ENCODE results near the gene PRR16.

The PRR16 gene

DNA sequence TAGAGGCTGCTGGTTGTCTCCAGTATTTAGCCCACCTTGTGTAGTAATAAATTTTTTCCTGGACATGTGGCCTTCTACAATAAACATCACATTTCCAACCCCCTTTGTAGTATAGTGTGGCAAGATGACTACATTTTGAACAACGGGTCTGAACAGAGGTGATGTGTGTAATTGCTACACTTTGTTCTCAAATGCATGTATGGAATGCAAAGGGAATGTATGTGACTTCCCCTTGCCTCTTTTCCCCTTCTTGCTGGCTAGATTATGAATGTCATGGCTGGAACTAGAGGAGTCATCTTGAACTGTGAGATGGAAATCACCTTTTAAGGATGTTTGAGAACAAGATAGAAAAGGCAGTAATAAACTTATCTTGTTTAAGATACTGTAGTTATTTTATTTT lies 54.5 kb downstream of the PRR16 start:
- no peak for DNase-seq

DNA sequence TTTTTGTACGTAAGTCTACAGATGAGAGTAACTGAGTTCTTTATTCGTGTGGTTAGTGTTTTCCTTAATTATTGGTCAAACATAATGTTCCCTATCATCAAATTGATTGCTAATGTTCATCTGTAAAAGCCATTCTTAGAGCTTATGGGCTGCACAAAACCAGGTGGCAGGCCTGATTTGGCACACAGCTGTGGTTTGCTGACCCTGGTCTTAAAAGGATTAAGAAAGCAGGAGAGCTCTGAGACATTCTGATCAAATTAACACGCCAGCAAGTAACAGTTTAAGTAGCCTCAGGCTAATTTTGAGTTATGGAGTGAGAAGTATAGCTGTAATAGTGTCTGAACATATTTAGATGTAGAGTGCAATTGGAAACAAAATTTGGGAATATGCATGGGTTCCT lies 63.2 kb downstream of the PRR16 start:
- no peak for DNase-seq

DNA sequence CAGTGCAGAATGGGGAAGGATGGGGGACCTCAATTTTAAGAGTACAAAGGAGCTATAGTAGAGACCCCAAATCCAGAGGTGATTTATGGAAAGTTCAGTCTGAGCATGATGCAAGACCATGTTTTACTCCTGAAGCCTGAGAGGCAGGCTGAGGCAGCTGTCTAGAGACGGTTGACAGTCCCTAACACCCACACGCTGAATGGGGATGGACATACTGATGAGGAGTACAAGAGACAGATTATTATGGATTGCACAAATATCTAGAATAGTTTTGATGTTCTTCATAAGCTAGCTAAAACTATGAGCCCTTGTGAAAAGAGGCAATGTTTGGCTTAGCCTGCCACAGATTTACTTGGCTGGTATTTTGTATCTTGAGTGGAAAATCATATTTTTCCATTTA lies 64.5 kb downstream of the PRR16 start:
- no peak for DNase-seq

- no peak for DNase-seq
Measured at GRCh38 chr5:120529386-120529785, 65.3 kb downstream of the PRR16 start.

GRCh38 chr5:120531215-120531614 lies 67.1 kb downstream of the PRR16 start:
- no peak for DNase-seq

DNA sequence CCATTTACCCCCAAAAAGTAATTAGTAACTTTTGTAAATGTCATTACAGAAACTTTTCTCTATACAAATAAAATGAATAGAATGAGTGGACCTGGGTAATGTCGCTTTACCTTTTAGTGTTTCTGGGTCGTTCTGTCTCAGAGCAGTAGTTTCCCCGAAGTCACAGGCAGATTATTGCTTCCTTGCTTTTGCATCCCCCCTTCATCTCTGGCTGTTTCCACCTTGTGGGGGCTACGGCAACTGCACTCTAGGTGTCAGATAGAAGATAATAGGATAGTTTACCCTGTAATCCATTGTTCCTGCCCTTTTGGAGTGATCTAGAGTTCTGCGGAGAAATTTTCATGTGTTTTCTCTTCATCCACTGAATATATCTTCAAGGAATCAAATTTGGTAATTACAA lies 68.7 kb downstream of the PRR16 start:
- no peak for DNase-seq

GRCh38 chr5:120533581-120533980 lies 69.5 kb downstream of the PRR16 start:
- no peak for DNase-seq

DNA sequence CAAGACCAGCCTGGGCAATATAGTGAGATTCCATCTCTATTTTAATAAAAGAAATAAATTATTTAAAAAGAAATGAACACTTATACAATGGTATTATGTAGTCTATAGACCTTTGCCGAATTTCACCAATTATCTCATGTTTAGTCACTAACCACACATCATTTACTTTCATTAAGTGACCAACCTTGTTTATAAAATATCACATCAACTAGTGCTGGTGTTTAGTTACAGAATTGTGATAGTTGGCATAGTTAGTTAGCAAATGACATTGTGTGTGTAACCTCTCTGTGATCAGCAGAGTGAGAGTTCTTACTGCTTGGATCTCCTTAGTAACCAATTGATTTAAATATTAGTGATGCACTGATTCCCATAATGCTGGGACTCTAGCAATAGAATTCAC lies 71.8 kb downstream of the PRR16 start:
- no peak for DNase-seq

- DNase-seq: no peak
Measured at GRCh38 chr5:120538149-120538548, 74.0 kb downstream of the PRR16 start.

DNA sequence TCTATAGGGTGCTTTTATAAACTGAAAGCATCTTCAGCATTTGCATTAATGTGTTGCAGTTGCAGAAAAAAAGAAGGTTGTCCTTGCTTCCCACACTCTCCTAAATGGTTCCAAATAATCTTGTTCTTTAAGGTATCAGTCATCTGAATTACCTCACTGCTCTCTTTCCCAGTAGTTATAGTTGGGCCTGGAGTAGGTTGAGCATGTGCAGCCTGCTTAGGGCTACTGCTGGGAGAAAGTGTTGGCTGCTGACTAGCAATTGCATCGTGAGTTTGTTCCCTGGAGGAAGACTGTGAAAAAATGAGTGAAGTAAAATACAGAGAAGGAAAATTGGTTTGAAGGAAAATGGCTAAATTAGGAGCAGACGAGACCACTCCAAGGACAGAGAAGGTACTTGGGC lies 74.5 kb downstream of the PRR16 start:
- DNase-seq: no peak

DNA sequence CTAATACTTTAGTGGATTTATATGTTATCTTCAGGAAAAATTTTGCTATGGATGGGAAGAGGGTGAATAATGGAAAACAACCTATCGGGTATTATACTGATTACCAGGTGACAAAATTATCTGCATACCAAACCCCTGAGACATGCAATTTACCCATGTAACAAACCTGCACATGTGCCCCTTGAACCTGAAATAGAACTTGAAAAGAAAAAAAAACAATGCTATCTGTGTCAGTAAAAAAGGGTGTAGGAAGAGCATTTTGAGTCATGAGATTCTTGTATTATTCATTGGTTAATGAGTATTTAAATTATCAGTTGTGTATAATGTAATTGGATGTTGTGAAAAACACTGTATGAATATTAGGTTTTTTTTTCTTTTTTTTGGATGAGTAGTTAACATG lies 75.4 kb downstream of the PRR16 start:
- DNase-seq: no peak

- DNase-seq: no peak
Measured at GRCh38 chr5:120540097-120540496, 76.0 kb downstream of the PRR16 start.

- no peak for DNase-seq
Measured at GRCh38 chr5:120544043-120544442, 79.9 kb downstream of the PRR16 start.

GRCh38 chr5:120545007-120545406 lies 80.9 kb downstream of the PRR16 start:
- DNase-seq: no peak

- no peak for DNase-seq
Measured at GRCh38 chr5:120545951-120546350, 81.9 kb downstream of the PRR16 start.

GRCh38 chr5:120546922-120547321 lies 82.8 kb downstream of the PRR16 start:
- no peak for DNase-seq

DNA sequence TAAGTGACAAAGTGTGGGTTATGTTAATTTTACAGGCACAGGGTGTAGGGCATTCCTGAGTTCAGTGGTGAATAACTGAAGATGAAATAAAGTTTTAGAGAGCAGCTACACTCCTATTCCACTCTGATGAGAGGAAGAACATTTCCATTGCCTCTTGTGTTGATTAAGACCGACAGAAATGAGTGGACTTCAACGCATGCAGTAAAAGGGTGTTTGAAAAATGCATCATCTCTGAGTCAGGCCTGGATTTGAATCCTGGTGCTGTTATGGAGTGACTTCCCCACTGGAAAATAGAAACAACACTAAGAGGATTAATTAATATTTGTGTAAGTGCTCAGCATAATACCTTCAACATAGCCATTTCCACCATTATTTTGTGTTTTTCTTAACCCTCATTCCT lies 86.3 kb downstream of the PRR16 start:
- no peak for DNase-seq

GRCh38 chr5:120552638-120553037 lies 88.5 kb downstream of the PRR16 start:
- DNase-seq: no peak

- no peak for DNase-seq
Measured at GRCh38 chr5:120555345-120555744, 91.2 kb downstream of the PRR16 start.

- DNase-seq: no peak
Measured at GRCh38 chr5:120564013-120564412, 99.9 kb downstream of the PRR16 start.

DNA sequence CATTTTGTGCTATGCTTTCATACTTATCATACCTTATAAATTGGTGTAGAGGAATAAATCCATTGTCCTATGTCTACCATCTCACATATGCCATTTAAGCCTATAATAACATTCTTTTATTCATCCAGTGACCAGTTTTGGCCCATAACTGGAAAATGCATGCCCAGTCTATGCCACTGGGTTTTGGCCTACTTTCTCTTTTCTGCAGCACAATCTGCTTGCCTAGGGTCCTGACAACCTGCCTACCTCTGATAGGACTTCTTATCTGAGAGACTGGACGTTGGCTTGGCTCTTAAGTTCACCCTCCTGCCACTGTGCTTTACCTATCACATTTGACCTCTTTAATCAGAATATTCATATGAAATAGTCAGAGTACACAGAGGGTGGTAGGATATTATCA lies 103.0 kb downstream of the PRR16 start:
- DNase-seq: no peak

DNA sequence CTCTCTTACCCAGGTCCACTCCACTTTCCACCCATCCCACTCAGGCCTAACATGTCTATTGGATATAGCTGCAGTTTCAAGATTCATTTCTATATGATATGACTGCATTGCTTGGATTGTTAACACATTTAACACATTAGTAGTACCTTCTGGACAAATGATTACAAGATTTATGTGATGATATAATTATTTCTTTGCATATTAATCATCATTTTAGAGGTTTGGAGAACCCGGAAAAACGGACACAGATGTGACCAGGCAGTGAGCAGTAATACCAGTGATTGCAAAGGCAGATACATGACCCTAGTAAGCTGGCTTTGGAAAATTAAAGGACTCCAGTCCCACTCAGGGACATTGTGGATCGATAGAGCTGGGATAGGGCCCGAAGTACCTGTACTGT lies 103.8 kb downstream of the PRR16 start:
- DNase-seq: no peak

GRCh38 chr5:120568711-120569110 lies 104.6 kb downstream of the PRR16 start:
- DNase-seq: no peak

DNA sequence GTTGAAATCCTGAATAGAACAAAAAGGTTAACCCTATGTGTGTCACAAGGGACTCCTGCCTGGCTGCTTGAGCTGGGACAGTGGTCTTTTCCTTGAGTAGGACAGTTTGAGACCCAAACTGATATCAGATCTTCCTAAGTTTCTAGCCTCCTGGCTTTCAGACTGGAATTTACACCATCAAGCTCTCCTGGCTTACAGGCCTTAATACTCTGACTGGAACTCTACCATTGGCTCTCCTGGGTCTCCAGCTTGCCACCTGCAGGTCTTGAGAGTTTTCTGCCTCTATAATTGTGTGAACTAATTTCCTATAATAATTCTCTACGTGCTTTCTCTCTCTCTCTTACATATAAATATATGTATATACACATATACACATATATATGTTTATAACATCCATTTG lies 112.5 kb downstream of the PRR16 start:
- no peak for DNase-seq

GRCh38 chr5:120582635-120583034 lies 118.5 kb downstream of the PRR16 start:
- DNase-seq: no peak

- no peak for DNase-seq
Measured at GRCh38 chr5:120586646-120587045, 122.5 kb downstream of the PRR16 start.

Measured in activated CD4-positive, alpha-beta T cell treated with anti-CD3 and anti-CD28 coated beads, Interleukin-2, Interleukin-6, amounts not matched to agents 100 ng/mL and 50 ng/mL, durations not matched to agents 16 hours and 8 hours (primary cell).